Common myeloid progenitor, CD34-positive (primary cell): ENCODE data around the gene GPR18.

ENCODE experiments used
- CTCF ChIA-PET: fragments of 350-600 bp; sonication (Branson Sonifier 250); formaldehyde crosslinking; loops from one replicate; lab custom pipeline; 2021; ENCODE audit warnings: antibody characterized with exemption; lab: Charles Lee
- POLR2A ChIA-PET: fragments of 350-600 bp; sonication (Branson Sonifier 250); formaldehyde crosslinking; loops from one replicate; lab custom pipeline; 2021; ENCODE audit warnings: antibody characterized with exemption; lab: Charles Lee
- DNase-seq, 3 donors: peaks; one replicate each; pipeline versions ENCODE4 v3.0.0 to v3.0.0-alpha.2; 2013
- H3K27ac ChIP-seq, 2 experiments: 1 replicate in 1 of 2; 2 replicates in 1 of 2; pipeline ENCODE4 v1.7.0; 2013; ENCODE audit warnings: inconsistent platforms in 2 of 2, low read length in 2 of 2, mild to moderate bottlenecking in 2 of 2, low read depth in 1 of 2, moderate library complexity in 1 of 2; ENCODE audit not compliant: severe bottlenecking in 2 of 2, insufficient read depth in 1 of 2, poor library complexity in 1 of 2
- H3K27me3 ChIP-seq, 5 experiments: replicated peaks in 2 of 5; 1 replicate in 3 of 5; 2 replicates in 2 of 5; pipeline versions ENCODE4 v1.6.1 to v1.7.0; 2013; ENCODE audit warnings: low read length in 4 of 5, mild to moderate bottlenecking in 2 of 5, moderate library complexity in 2 of 5, inconsistent platforms in 1 of 5; ENCODE audit not compliant: insufficient read depth in 5 of 5, control insufficient read depth in 4 of 5
- H3K36me3 ChIP-seq, 4 experiments: 1 replicate in 2 of 4; 2 replicates in 2 of 4; pipeline versions ENCODE4 v1.6.1 to v1.7.0; 2013; ENCODE audit warnings: low read length in 3 of 4, control low read depth in 1 of 4, mild to moderate bottlenecking in 1 of 4; ENCODE audit not compliant: control insufficient read depth in 4 of 4, insufficient read depth in 4 of 4
- H3K4me1 ChIP-seq, 4 experiments: 1 replicate in 3 of 4; 2 replicates in 1 of 4; pipeline versions ENCODE4 v1.6.1 to v1.7.1; 2013; ENCODE audit warnings: low read length in 3 of 4, mild to moderate bottlenecking in 3 of 4, control low read depth in 1 of 4, inconsistent platforms in 1 of 4, moderate library complexity in 1 of 4; ENCODE audit not compliant: control insufficient read depth in 4 of 4, insufficient read depth in 4 of 4; ENCODE audit errors: control extremely low read depth in 1 of 4
- H3K4me3 ChIP-seq, 7 experiments: 1 replicate in 4 of 7; 2 replicates in 3 of 7; pipeline versions ENCODE4 v1.5.1 to v1.7.0; 2013; ENCODE audit warnings: mild to moderate bottlenecking in 7 of 7, low read length in 6 of 7, moderate library complexity in 6 of 7, inconsistent platforms in 2 of 7, low read depth in 2 of 7, control low read depth in 1 of 7; ENCODE audit not compliant: insufficient read depth in 4 of 7, control insufficient read depth in 1 of 7; ENCODE audit errors: extremely low read depth in 1 of 7
- H3K9me3 ChIP-seq, 5 experiments: 1 replicate in 4 of 5; 2 replicates in 1 of 5; pipeline versions ENCODE4 v1.6.1 to v1.7.1; 2013; ENCODE audit warnings: low read length in 4 of 5, mild to moderate bottlenecking in 2 of 5, inconsistent platforms in 1 of 5, low read depth in 1 of 5, moderate library complexity in 1 of 5; ENCODE audit not compliant: control insufficient read depth in 4 of 5, insufficient read depth in 2 of 5; ENCODE audit errors: control extremely low read depth in 1 of 5
- WGBS: methylation state at CpG from one replicate; pipeline ENCODE4 v1.1.5; 2013; ENCODE audit not compliant: insufficient coverage; 5-methylcytosine and 5-hydroxymethylcytosine counted together

GPR18 gene

DNA sequence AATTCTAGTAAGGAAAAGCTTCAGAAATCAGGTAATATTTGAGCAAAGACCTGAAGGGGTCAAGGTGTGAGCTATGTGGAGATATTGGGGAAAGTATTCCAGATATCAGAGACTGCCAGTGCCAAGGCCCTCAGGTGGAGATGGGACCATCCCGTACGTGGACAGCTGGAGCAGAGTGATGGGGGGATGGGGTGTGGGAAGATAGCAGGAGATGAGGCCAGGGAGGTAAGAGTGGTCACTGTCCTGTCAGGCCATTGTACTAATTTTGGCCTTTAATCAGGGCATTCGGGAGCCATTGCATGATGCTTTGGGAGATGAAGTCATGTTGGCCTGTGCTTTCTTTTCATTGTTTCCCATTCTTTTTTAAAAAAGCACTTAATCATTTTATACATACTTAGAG, 13.1 kb upstream of the GPR18 start:
- POLR2A ChIA-PET = no interaction called here
- peaks cover 5 to 33% (median 21%) of the 10 kb centered on the region in 4 experiments for H3K4me1 ChIP-seq
- 100% methylated on average over 1 of the region's 3 CpGs for WGBS
- CTCF ChIA-PET = interaction anchor here (0.7 to 10.8 kb wide), 25 partner anchors 9 to 232 kb away, joined by 3 to 196 read pairs (median 6); partner anchors contain the start of gene UBAC2
- H3K27ac ChIP-seq = no peak overlapping the region
- no peaks in the 10 kb centered on the region for H3K27me3 ChIP-seq
- H3K4me3 ChIP-seq = no peak overlapping the region
- peaks cover 0 to 21% (median 7%) of the 10 kb centered on the region in 4 experiments for H3K36me3 ChIP-seq
- no peak for DNase-seq
- peaks cover 0 to 5% (median 4%) of the 10 kb centered on the region in 5 experiments for H3K9me3 ChIP-seq

DNA sequence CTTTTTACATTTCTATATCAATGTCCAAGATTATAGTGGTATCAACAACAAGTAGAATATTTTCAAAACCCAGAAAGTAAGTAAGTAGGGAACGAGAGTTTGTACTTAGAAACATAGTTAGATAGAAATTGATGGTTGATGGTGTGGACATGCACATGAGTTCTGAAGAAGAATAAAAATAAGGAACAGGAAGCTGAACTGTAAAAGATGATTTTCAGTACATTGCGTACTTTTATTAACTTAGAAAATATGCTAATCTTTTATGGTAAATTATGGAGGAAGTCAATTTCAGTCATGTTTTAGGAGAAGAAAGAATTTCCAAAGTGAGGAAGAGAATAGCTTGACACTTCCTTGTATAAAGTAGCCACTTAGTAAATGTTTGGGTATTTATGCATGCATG, 12.3 kb upstream of the GPR18 start:
- peaks cover 0 to 5% (median 4%) of the 10 kb centered on the region in 5 experiments for H3K9me3 ChIP-seq
- peaks cover 3 to 25% (median 17%) of the 10 kb centered on the region in 4 experiments for H3K4me1 ChIP-seq
- CTCF ChIA-PET = interaction anchor here (0.7 to 10.8 kb wide), 46 partner anchors 10 to 1244 kb away, joined by 3 to 196 read pairs (median 6); partner anchors contain the start of genes GPR183 and UBAC2
- peak in 1 of 3 donors; percentile 48 for DNase-seq
- peaks cover 0 to 19% (median 7%) of the 10 kb centered on the region in 4 experiments for H3K36me3 ChIP-seq
- POLR2A ChIA-PET = interaction anchor here (1.3 kb wide), 1 partner anchor 86 kb away, joined by 3 read pairs; no protein-coding TSS in a partner anchor
- H3K4me3 ChIP-seq = no peak overlapping the region
- 75% methylated on average over 1 of the region's 2 CpGs for WGBS
- no peaks in the 10 kb centered on the region for H3K27me3 ChIP-seq
- H3K27ac ChIP-seq = no peak overlapping the region

DNA sequence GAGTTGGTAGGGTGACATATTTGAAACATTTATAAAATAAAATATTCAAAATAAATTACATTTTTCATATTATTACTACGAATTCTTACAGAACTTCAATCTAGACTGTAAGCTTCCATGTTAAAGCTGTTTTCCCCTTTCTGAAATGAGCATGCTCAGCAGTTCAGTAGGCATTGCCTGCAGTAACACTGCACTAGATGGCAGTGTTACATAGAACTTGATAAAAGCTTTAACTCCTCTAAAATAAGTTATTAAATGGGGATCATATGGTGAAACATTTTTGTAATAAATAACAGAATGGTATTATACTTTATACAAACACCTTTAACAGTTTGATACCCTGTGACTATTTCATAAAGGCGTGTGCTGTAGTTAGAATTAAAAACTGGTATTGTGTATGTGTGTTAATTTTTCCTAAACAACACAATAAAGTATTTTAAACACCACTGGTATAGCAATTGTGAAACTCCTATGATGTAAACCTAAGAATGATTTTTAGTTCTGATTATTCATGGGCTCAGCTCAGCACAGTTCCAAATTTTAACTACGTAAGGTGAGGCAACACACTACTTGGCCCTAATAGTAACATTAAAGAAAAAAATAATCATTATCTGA, 11.6 kb upstream of the GPR18 start:
- H3K4me3 ChIP-seq = no peak overlapping the region
- peaks cover 3 to 26% (median 11%) of the 10 kb centered on the region in 4 experiments for H3K4me1 ChIP-seq
- peak; percentile 76 to 86 (median 86) for DNase-seq
- peaks cover 0 to 25% (median 7%) of the 10 kb centered on the region in 4 experiments for H3K36me3 ChIP-seq
- CTCF ChIA-PET = interaction anchor here (0.8 to 10.8 kb wide), 58 partner anchors 9 to 1245 kb away, joined by 3 to 196 read pairs (median 6); partner anchors contain the start of genes GPR18, GPR183 and UBAC2
- H3K9me3 ChIP-seq = peaks cover 0 to 5% (median 4%) of the 10 kb centered on the region in 5 experiments
- no peaks in the 10 kb centered on the region for H3K27me3 ChIP-seq
- POLR2A ChIA-PET = interaction anchor here (0.6 to 2.4 kb wide), 4 partner anchors 13 to 167 kb away, joined by 3 to 12 read pairs (median 3); no protein-coding TSS in a partner anchor
- WGBS = no CpG with 5 or more reads among the region's 3 CpGs
- H3K27ac ChIP-seq = peak overlapping the region in 1 of 2 experiments; percentile 3

DNA sequence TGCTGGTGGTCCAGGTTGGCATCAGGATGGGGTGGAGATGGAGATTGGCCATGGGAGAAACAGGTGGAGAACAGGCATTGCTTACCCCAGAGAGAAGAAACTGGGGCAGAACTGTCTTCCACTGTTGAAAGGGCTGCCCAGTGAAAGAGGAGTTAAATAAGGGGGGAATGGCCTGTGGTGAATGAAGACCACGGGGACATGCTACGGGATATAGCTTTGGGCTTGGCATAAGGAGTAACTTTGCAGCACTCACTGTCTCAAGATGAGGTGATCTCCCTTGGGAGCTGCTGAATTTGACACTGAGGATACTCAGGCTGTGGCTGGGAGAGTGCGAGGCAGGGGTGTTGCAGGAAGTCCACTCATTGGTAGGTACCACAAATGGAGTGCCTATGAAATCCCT, 10.6 kb upstream of the GPR18 start:
- POLR2A ChIA-PET = interaction anchor here (2.4 kb wide), 1 partner anchor 168 kb away, joined by 12 read pairs; no protein-coding TSS in a partner anchor
- Histone ChIP-seq H3K4me1 (peaks cover 8 to 33% (median 18%) of the 10 kb centered on the region in 4 experiments), H3K4me3 (no peak overlapping the region), H3K27ac (no peak overlapping the region), H3K27me3 (no peaks in the 10 kb centered on the region), H3K36me3 (peaks cover 0 to 29% (median 7%) of the 10 kb centered on the region in 4 experiments), H3K9me3 (peaks cover 0 to 5% (median 4%) of the 10 kb centered on the region in 5 experiments)
- CTCF ChIA-PET = interaction anchor here (0.8 to 10.8 kb wide), 36 partner anchors 9 to 238 kb away, joined by 3 to 196 read pairs (median 6); partner anchors contain the start of gene UBAC2
- DNase-seq = no peak
- WGBS = 96% methylated on average over 3 of the region's 3 CpGs

DNA sequence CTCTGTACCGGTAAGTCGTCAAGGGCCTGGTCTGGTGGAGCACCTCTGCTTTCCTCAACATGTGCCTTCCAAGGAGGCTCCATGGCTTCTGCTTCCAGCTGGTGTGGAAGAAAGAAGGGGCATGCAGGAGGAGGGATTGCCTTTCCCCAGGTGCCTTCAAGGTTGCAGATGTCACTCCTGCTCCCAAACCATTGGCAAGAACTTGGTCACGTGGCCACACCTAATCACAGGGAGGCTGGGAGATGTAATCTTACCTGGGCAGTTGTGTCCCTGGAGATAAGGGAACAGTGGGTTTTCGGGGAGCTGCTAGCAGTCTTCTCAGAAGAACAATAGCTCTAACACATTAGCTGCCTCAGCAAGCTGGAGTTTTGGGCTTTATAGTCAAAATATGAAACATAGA, 9.7 kb upstream of the GPR18 start:
- ChIA-PET CTCF (interaction anchor here (0.7 to 10.8 kb wide), 18 partner anchors 9 to 258 kb away, joined by 3 to 196 read pairs (median 20); partner anchors contain the start of gene UBAC2), POLR2A (interaction anchor here (2.4 kb wide), 1 partner anchor 169 kb away, joined by 12 read pairs; no protein-coding TSS in a partner anchor)
- Histone ChIP-seq H3K36me3 (peaks cover 0 to 29% (median 7%) of the 10 kb centered on the region in 4 experiments), H3K9me3 (peaks cover 0 to 5% (median 4%) of the 10 kb centered on the region in 5 experiments), H3K27me3 (no peaks in the 10 kb centered on the region), H3K27ac (no peak overlapping the region), H3K4me1 (peaks cover 8 to 42% (median 23%) of the 10 kb centered on the region in 4 experiments), H3K4me3 (no peak overlapping the region)
- WGBS = 100% methylated on average over 4 of the region's 4 CpGs
- DNase-seq = no peak

DNA sequence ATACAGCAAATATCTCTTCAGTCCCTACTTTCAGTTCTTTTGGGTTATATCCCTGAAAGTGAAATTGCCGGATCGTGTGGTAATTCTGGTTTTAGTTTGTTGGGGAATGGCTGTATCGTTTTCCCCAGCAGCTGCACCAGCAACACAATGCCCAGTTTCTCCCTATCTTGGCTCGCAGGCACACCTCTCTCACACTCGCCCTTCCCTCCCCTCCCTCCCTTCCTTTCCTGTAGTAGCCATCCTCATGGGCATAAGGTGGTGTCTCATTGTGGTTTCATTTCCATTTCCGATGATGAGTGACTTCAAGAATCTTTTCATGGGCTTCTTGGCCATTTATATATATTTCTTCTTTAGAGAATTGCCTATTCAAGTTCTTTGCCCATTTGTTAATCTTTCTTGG, 8.6 kb upstream of the GPR18 start:
- WGBS = 100% methylated on average over 2 of the region's 6 CpGs
- no peak for DNase-seq
- ChIA-PET POLR2A (interaction anchor here (0.6 kb wide), 1 partner anchor 89 kb away, joined by 7 read pairs; no protein-coding TSS in a partner anchor), CTCF (interaction anchor here (0.6 to 10.8 kb wide), 23 partner anchors 9 to 431 kb away, joined by 3 to 196 read pairs (median 4); partner anchors contain the start of gene UBAC2)
- H3K4me3 ChIP-seq = no peak overlapping the region
- no peaks in the 10 kb centered on the region for H3K27me3 ChIP-seq
- H3K4me1 ChIP-seq = peaks cover 8 to 43% (median 23%) of the 10 kb centered on the region in 4 experiments
- H3K27ac ChIP-seq = no peak overlapping the region
- H3K9me3 ChIP-seq = no peaks in the 10 kb centered on the region
- H3K36me3 ChIP-seq = peaks cover 2 to 26% (median 5%) of the 10 kb centered on the region in 4 experiments
